Activated T-cell treated with anti-CD3 and anti-CD28 coated beads, Interleukin-2, amount 50 U/mL, for 24 hours (primary cell): ENCODE measurements around the gene PATJ.
A peak's percentile ranks its signal among the peaks of the same experiment; 100 is the strongest.

Experiments used
- DNase-seq: peaks from one replicate; pipeline ENCODE4 v3.0.0-alpha.2; 2020
- H3K27ac Mint-ChIP-seq: 2 replicates; pipeline ENCODE4 v1.8.0; 2020; ENCODE audit warnings: mild to moderate bottlenecking, mixed read lengths
- H3K27me3 Mint-ChIP-seq: 2 replicates; pipeline ENCODE4 v1.8.0; 2020; ENCODE audit warnings: mixed read lengths
- H3K36me3 Mint-ChIP-seq: 2 replicates; pipeline ENCODE4 v1.8.0; 2020; ENCODE audit warnings: low read depth, mixed read lengths
- H3K4me1 Mint-ChIP-seq: 2 replicates; pipeline ENCODE4 v1.8.0; 2020; ENCODE audit warnings: low read depth, mixed read lengths
- H3K4me3 Mint-ChIP-seq: 2 replicates; pipeline ENCODE4 v1.8.0; 2020; ENCODE audit warnings: mild to moderate bottlenecking, moderate library complexity, mixed read lengths
- H3K9me3 Mint-ChIP-seq: 2 replicates; pipeline ENCODE4 v1.8.0; 2020; ENCODE audit warnings: mixed read lengths

The PATJ gene

GRCh38 chr1:62057641-62058290 is 315.5 kb downstream of the PATJ start:
- DNase-seq: no peak
- no peaks in the 10 kb centered on the region for H3K9me3 Mint-ChIP-seq
- H3K4me3 Mint-ChIP-seq: no peak overlapping the region
- peaks cover 26% of the 10 kb centered on the region for H3K36me3 Mint-ChIP-seq
- no peak overlapping the region for H3K27ac Mint-ChIP-seq
- no peaks in the 10 kb centered on the region for H3K27me3 Mint-ChIP-seq
- H3K4me1 Mint-ChIP-seq: no peaks in the 10 kb centered on the region

- Mint-ChIP-seq H3K4me3 (no peak overlapping the region), H3K36me3 (peaks cover 29% of the 10 kb centered on the region), H3K9me3 (no peaks in the 10 kb centered on the region), H3K27me3 (no peaks in the 10 kb centered on the region), H3K4me1 (no peaks in the 10 kb centered on the region), H3K27ac (no peak overlapping the region)
- DNase-seq: no peak
Observed at GRCh38 chr1:62058956-62059355, 316.7 kb downstream of the PATJ start.

GRCh38 chr1:62062087-62062486 is 319.8 kb downstream of the PATJ start:
- DNase-seq: no peak
- no peak overlapping the region for H3K27ac Mint-ChIP-seq
- H3K36me3 Mint-ChIP-seq: peaks cover 54% of the 10 kb centered on the region
- H3K27me3 Mint-ChIP-seq: no peaks in the 10 kb centered on the region
- H3K4me1 Mint-ChIP-seq: no peaks in the 10 kb centered on the region
- H3K4me3 Mint-ChIP-seq: no peak overlapping the region
- H3K9me3 Mint-ChIP-seq: peaks cover 3% of the 10 kb centered on the region

GRCh38 chr1:62064829-62065407 is 322.6 kb downstream of the PATJ start:
- Mint-ChIP-seq H3K36me3 (peaks cover 54% of the 10 kb centered on the region), H3K27me3 (no peaks in the 10 kb centered on the region), H3K27ac (no peak overlapping the region), H3K4me3 (no peak overlapping the region), H3K9me3 (peaks cover 3% of the 10 kb centered on the region), H3K4me1 (no peaks in the 10 kb centered on the region)
- DNase-seq: no peak

GRCh38 chr1:62066713-62067112 is 324.4 kb downstream of the PATJ start:
- no peak overlapping the region for H3K27ac Mint-ChIP-seq
- no peak overlapping the region for H3K4me3 Mint-ChIP-seq
- no peak for DNase-seq
- H3K4me1 Mint-ChIP-seq: no peaks in the 10 kb centered on the region
- H3K9me3 Mint-ChIP-seq: peaks cover 3% of the 10 kb centered on the region
- no peaks in the 10 kb centered on the region for H3K27me3 Mint-ChIP-seq
- H3K36me3 Mint-ChIP-seq: peaks cover 45% of the 10 kb centered on the region

- no peaks in the 10 kb centered on the region for H3K27me3 Mint-ChIP-seq
- no peaks in the 10 kb centered on the region for H3K4me1 Mint-ChIP-seq
- DNase-seq: no peak
- H3K36me3 Mint-ChIP-seq: peaks cover 36% of the 10 kb centered on the region
- peaks cover 3% of the 10 kb centered on the region for H3K9me3 Mint-ChIP-seq
- H3K4me3 Mint-ChIP-seq: no peak overlapping the region
- H3K27ac Mint-ChIP-seq: no peak overlapping the region
Observed at GRCh38 chr1:62068416-62068843, 326.1 kb downstream of the PATJ start.

GRCh38 chr1:62068978-62069377 is 326.7 kb downstream of the PATJ start:
- DNase-seq: no peak
- Mint-ChIP-seq H3K27ac (no peak overlapping the region), H3K9me3 (peaks cover 3% of the 10 kb centered on the region), H3K27me3 (no peaks in the 10 kb centered on the region), H3K36me3 (peaks cover 32% of the 10 kb centered on the region), H3K4me3 (no peak overlapping the region), H3K4me1 (no peaks in the 10 kb centered on the region)

GRCh38 chr1:62070384-62071011 is 328.2 kb downstream of the PATJ start:
- H3K36me3 Mint-ChIP-seq: peaks cover 20% of the 10 kb centered on the region
- DNase-seq: no peak
- H3K4me3 Mint-ChIP-seq: no peak overlapping the region
- no peaks in the 10 kb centered on the region for H3K27me3 Mint-ChIP-seq
- H3K4me1 Mint-ChIP-seq: no peaks in the 10 kb centered on the region
- peaks cover 3% of the 10 kb centered on the region for H3K9me3 Mint-ChIP-seq
- no peak overlapping the region for H3K27ac Mint-ChIP-seq

GRCh38 chr1:62071695-62072094 is 329.4 kb downstream of the PATJ start:
- Mint-ChIP-seq H3K27me3 (no peaks in the 10 kb centered on the region), H3K9me3 (peaks cover under 1% of the 10 kb centered on the region), H3K4me1 (no peaks in the 10 kb centered on the region), H3K27ac (no peak overlapping the region), H3K36me3 (peaks cover 9% of the 10 kb centered on the region), H3K4me3 (no peak overlapping the region)
- no peak for DNase-seq

- no peaks in the 10 kb centered on the region for H3K9me3 Mint-ChIP-seq
- H3K27ac Mint-ChIP-seq: no peak overlapping the region
- DNase-seq: no peak
- no peaks in the 10 kb centered on the region for H3K4me1 Mint-ChIP-seq
- no peak overlapping the region for H3K4me3 Mint-ChIP-seq
- H3K36me3 Mint-ChIP-seq: peaks cover 1% of the 10 kb centered on the region
- no peaks in the 10 kb centered on the region for H3K27me3 Mint-ChIP-seq
Observed at GRCh38 chr1:62076286-62076685, 334.0 kb downstream of the PATJ start.

- H3K4me3 Mint-ChIP-seq: no peak overlapping the region
- peaks cover 1% of the 10 kb centered on the region for H3K36me3 Mint-ChIP-seq
- no peak for DNase-seq
- H3K4me1 Mint-ChIP-seq: no peaks in the 10 kb centered on the region
- H3K27ac Mint-ChIP-seq: no peak overlapping the region
- no peaks in the 10 kb centered on the region for H3K27me3 Mint-ChIP-seq
- H3K9me3 Mint-ChIP-seq: no peaks in the 10 kb centered on the region
Observed at GRCh38 chr1:62077821-62078220, 335.5 kb downstream of the PATJ start.

GRCh38 chr1:62082456-62083363 is 340.4 kb downstream of the PATJ start:
- Mint-ChIP-seq H3K27me3 (no peaks in the 10 kb centered on the region), H3K36me3 (peaks cover 27% of the 10 kb centered on the region), H3K4me1 (no peaks in the 10 kb centered on the region), H3K27ac (no peak overlapping the region), H3K9me3 (no peaks in the 10 kb centered on the region), H3K4me3 (no peak overlapping the region)
- DNase-seq: peak; percentile 44

- H3K27me3 Mint-ChIP-seq: no peaks in the 10 kb centered on the region
- peaks cover 34% of the 10 kb centered on the region for H3K36me3 Mint-ChIP-seq
- H3K4me1 Mint-ChIP-seq: no peaks in the 10 kb centered on the region
- no peak for DNase-seq
- H3K4me3 Mint-ChIP-seq: no peak overlapping the region
- H3K9me3 Mint-ChIP-seq: no peaks in the 10 kb centered on the region
- H3K27ac Mint-ChIP-seq: no peak overlapping the region
Observed at GRCh38 chr1:62084310-62084890, 342.1 kb downstream of the PATJ start.

GRCh38 chr1:62088439-62088838 is 346.2 kb downstream of the PATJ start:
- DNase-seq: no peak
- Mint-ChIP-seq H3K27ac (no peak overlapping the region), H3K4me3 (no peak overlapping the region), H3K27me3 (no peaks in the 10 kb centered on the region), H3K4me1 (no peaks in the 10 kb centered on the region), H3K9me3 (no peaks in the 10 kb centered on the region), H3K36me3 (peaks cover 36% of the 10 kb centered on the region)
